ENCODE results near the gene UNC5B.

GRCh38 chr10:71217266-71218045, 5.1 kb downstream of the UNC5B start:
- TF ChIP-seq NR2C2 (CRISPR knock-in tag; IDR thresholded peaks at IDR 0.05) (no peak), ELF4 (CRISPR knock-in tag; IDR thresholded peaks at IDR 0.05; ENCODE audit: low read depth) (no peak), CTCF (IDR thresholded peaks at IDR 0.05) (no peak), AFF4 (CRISPR knock-in tag; IDR thresholded peaks at IDR 0.05; ENCODE audit: borderline replicate concordance) (no peak), FOXP1 (CRISPR knock-in tag; IDR thresholded peaks at IDR 0.05; ENCODE audit: borderline replicate concordance) (no peak), E2F5 (CRISPR knock-in tag; IDR thresholded peaks at IDR 0.05) (no peak), FOXJ3 (CRISPR knock-in tag; IDR thresholded peaks at IDR 0.05; ENCODE audit: borderline replicate concordance) (no peak), ATF2 (CRISPR knock-in tag; IDR thresholded peaks at IDR 0.05; ENCODE audit: borderline replicate concordance, low read depth) (no peak), ZBTB21 (CRISPR knock-in tag; IDR thresholded peaks at IDR 0.05; ENCODE audit: borderline replicate concordance) (no peak), SP1 (CRISPR knock-in tag; conservative IDR thresholded peaks at IDR 0.05) (no peak), MAX (CRISPR knock-in tag; IDR thresholded peaks at IDR 0.05) (no peak)

All from WTC11 (cell line).